WTC11 (cell line): ENCODE measurements around the gene PERP. TPM values are rescaled to one million over a fixed set of nuclear protein-coding genes. Genes with fewer than 3 reads are reported as not detected.

Experiments
- ATAC-seq: fragments of 200-7000 bp; cut with Tn5 transposase; 2 replicates; pipeline ENCODE4 v1.10.0; 2021; ENCODE audit warnings: mild to moderate bottlenecking, moderate library complexity
- CTCF ChIA-PET: fragments of 300-600 bp; sonication (Branson Sonifier 250); formaldehyde crosslinking; loops from one replicate; lab custom pipeline; 2021; ENCODE audit warnings: antibody characterized with exemption; lab: Charles Lee
- POLR2A ChIA-PET: fragments of 350-600 bp; sonication (Branson Sonifier 250); formaldehyde crosslinking; loops from one replicate; lab custom pipeline; 2021; ENCODE audit warnings: antibody characterized with exemption; lab: Charles Lee
- DNase-seq: peaks from one replicate; pipeline ENCODE4 v3.0.0; 2021; ENCODE audit warnings: low spot score
- H3K27ac Mint-ChIP-seq: 2 replicates; pipeline ENCODE4 v1.8.0; 2021; ENCODE audit warnings: mixed read lengths
- H3K27me3 Mint-ChIP-seq: 2 replicates; pipeline ENCODE4 v1.8.0; 2021; ENCODE audit warnings: low read depth, mild to moderate bottlenecking, moderate library complexity, mixed read lengths
- H3K36me3 Mint-ChIP-seq: 2 replicates; pipeline ENCODE4 v1.8.0; 2021; ENCODE audit warnings: mixed read lengths
- H3K4me1 Mint-ChIP-seq: 2 replicates; pipeline ENCODE4 v1.8.0; 2022; ENCODE audit warnings: mixed read lengths
- H3K4me3 Mint-ChIP-seq: 2 replicates; pipeline ENCODE4 v1.8.0; 2021; ENCODE audit warnings: mild to moderate bottlenecking, moderate library complexity, mixed read lengths
- H3K9me3 Mint-ChIP-seq: 2 replicates; pipeline ENCODE4 v1.8.0; 2021; ENCODE audit warnings: mixed read lengths
- FOXK1 ChIP-seq: sonication (generic); formaldehyde crosslinking; IDR thresholded peaks from 2 replicates; pipeline ENCODE4 v1.8.0; 2022; ENCODE audit warnings: mild to moderate bottlenecking, moderate library complexity, missing genetic modification reagents
- FOXP1 ChIP-seq: sonication (generic); formaldehyde crosslinking; IDR thresholded peaks from 2 replicates; pipeline ENCODE4 v1.8.0; 2022; ENCODE audit warnings: missing genetic modification reagents, mild to moderate bottlenecking, moderate library complexity, borderline replicate concordance
- GABPB1 ChIP-seq: sonication (generic); formaldehyde crosslinking; IDR thresholded peaks from 2 replicates; pipeline ENCODE4 v1.8.1; 2023; ENCODE audit warnings: mild to moderate bottlenecking, missing genetic modification reagents
- HMGA2 ChIP-seq: fragments of 250-450 bp; sonication (Bioruptor Pico); IDR thresholded peaks from 2 replicates; pipeline ENCODE4 v1.4.0; 2021; ENCODE audit warnings: mild to moderate bottlenecking, moderate library complexity
- IRF2 ChIP-seq: sonication (generic); formaldehyde crosslinking; IDR thresholded peaks from 2 replicates; pipeline ENCODE4 v1.8.0; 2022; ENCODE audit warnings: low read depth, missing genetic modification reagents, borderline replicate concordance
- JAZF1 ChIP-seq: fragments of 250-450 bp; sonication (Bioruptor Pico); IDR thresholded peaks from 2 replicates; pipeline ENCODE4 v1.9.0; 2021; ENCODE audit warnings: moderate library complexity, mild to moderate bottlenecking, inconsistent platforms
- MXD4 ChIP-seq: fragments of 250-450 bp; sonication (Bioruptor Pico); IDR thresholded peaks from 2 replicates; pipeline ENCODE4 v1.8.0; 2021; ENCODE audit warnings: mild to moderate bottlenecking, moderate library complexity, borderline replicate concordance
- MYBL2 ChIP-seq: sonication (generic); formaldehyde crosslinking; IDR thresholded peaks from 2 replicates; pipeline ENCODE4 v1.8.1; 2023; ENCODE audit warnings: mild to moderate bottlenecking, moderate library complexity, missing genetic modification reagents
- NFE2L1 ChIP-seq: sonication (generic); formaldehyde crosslinking; IDR thresholded peaks from 2 replicates; pipeline ENCODE4 v1.8.1; 2023; ENCODE audit warnings: missing genetic modification reagents
- PRRX2 ChIP-seq: fragments of 250-450 bp; sonication (Bioruptor Pico); IDR thresholded peaks from 2 replicates; pipeline ENCODE4 v1.8.0; 2021; ENCODE audit warnings: mild to moderate bottlenecking
- SOX15 ChIP-seq: fragments of 250-450 bp; sonication (Bioruptor Pico); IDR thresholded peaks from 2 replicates; pipeline ENCODE4 v1.9.0; 2021; ENCODE audit warnings: mild to moderate bottlenecking
- ZBTB21 ChIP-seq: sonication (generic); formaldehyde crosslinking; IDR thresholded peaks from 2 replicates; pipeline ENCODE4 v1.8.1; 2023; ENCODE audit warnings: mild to moderate bottlenecking, missing genetic modification reagents, borderline replicate concordance
- ZNF263 ChIP-seq: sonication (generic); formaldehyde crosslinking; IDR thresholded peaks from 2 replicates; pipeline ENCODE4 v1.8.1; 2022; ENCODE audit warnings: low read depth, mild to moderate bottlenecking, moderate library complexity, missing genetic modification reagents
- ZNF317 ChIP-seq: sonication (generic); formaldehyde crosslinking; IDR thresholded peaks from 2 replicates; pipeline ENCODE4 v1.8.1; 2023; ENCODE audit warnings: low read depth, mild to moderate bottlenecking, moderate library complexity, missing genetic modification reagents, borderline replicate concordance
- ZNF423 ChIP-seq: fragments of 250-450 bp; sonication (Bioruptor Pico); IDR thresholded peaks from 2 replicates; pipeline ENCODE4 v2.1.2; 2022; ENCODE audit warnings: mild to moderate bottlenecking, moderate library complexity
- total RNA-seq: library from RNA; stranded (reverse); gene quantifications from 3 replicates; pipeline ENCODE4 v1.2.3, GENCODE V29; 2021
- TF ChIP-seq, protein P1 (sequence below): sonication (generic); formaldehyde crosslinking; IDR thresholded peaks from 2 replicates; pipeline ENCODE4 v1.8.0; 2022; ENCODE audit warnings: missing genetic modification reagents
- TF ChIP-seq, protein P2 (sequence below): sonication (generic); formaldehyde crosslinking; IDR thresholded peaks from 2 replicates; pipeline ENCODE4 v1.8.0; 2022; ENCODE audit warnings: mild to moderate bottlenecking, missing genetic modification reagents
- TF ChIP-seq, protein P3 (sequence below): sonication (generic); formaldehyde crosslinking; IDR thresholded peaks from 2 replicates; pipeline ENCODE4 v1.8.0; 2022; ENCODE audit warnings: mild to moderate bottlenecking, missing genetic modification reagents
- TF ChIP-seq, protein P4 (sequence below): sonication (generic); formaldehyde crosslinking; IDR thresholded peaks from 2 replicates; pipeline ENCODE4 v1.8.1; 2023; ENCODE audit warnings: mild to moderate bottlenecking, moderate library complexity, missing genetic modification reagents

PERP gene
- total RNA-seq, 1 experiment from 2014 or later, result 26.9 TPM

DNA sequence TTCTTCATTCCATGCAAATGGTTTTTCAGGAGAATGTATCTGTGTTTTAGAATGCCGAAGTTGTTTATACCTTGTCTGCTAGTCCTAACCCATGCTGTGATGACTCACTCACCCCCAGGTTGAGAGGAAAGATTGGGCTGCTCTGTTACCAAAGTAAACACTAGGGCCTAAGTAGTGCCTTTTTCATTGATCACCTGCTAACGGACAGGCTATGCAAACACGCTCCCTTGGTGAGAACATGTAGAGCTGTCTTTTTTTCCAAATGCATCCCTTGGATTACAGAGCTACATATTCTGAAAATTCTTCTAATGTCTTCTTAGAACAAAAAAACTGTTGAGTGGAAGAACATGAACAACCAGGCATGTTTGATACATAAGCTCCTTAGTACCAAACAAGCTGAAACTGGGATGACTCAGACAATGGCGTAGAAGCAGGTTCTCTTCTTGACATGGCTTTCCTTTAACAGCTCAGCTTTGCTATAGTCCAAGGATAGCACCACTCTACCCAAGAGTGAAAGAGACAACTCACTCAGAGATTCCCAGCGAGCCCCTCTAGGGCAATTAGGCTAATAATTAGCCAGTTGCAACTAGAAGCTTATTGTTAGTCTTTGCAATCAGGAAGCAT is 20.5 kb downstream of the PERP start:
- peaks cover 25% of the 10 kb centered on the region; the same call in 1 of the 2 replicates for H3K27me3 Mint-ChIP-seq
- ChIA-PET POLR2A (interaction anchor here (0.6 kb wide), 1 partner anchor 15 kb away, joined by 7 read pairs; no protein-coding TSS in a partner anchor), CTCF (interaction anchor here (0.7 to 1.5 kb wide), 3 partner anchors 19 to 82 kb away, joined by 4 to 15 read pairs (median 4); no protein-coding TSS in a partner anchor)
- H3K27ac Mint-ChIP-seq, result peak overlapping the region; percentile 64; the same call in 1 of the 2 replicates
- H3K36me3 Mint-ChIP-seq, result peaks cover 2% of the 10 kb centered on the region
- peaks cover 24% of the 10 kb centered on the region for H3K4me1 Mint-ChIP-seq
- ATAC-seq, result peak; percentile 97
- H3K4me3 Mint-ChIP-seq, result no peak overlapping the region
- no peaks in the 10 kb centered on the region for H3K9me3 Mint-ChIP-seq
- peak; percentile 17 for DNase-seq
- peak; percentile 41; the same call in 1 of the 2 replicates for TF ChIP-seq FOXK1 (CRISPR knock-in tag)
- peak; percentile 78; the same call in 1 of the 2 replicates for TF ChIP-seq GABPB1 (CRISPR knock-in tag)
- no peak for TF ChIP-seq FOXP1 (CRISPR knock-in tag)
- no peak for TF ChIP-seq ZNF317 (CRISPR knock-in tag)
- TF ChIP-seq, protein P1, sequence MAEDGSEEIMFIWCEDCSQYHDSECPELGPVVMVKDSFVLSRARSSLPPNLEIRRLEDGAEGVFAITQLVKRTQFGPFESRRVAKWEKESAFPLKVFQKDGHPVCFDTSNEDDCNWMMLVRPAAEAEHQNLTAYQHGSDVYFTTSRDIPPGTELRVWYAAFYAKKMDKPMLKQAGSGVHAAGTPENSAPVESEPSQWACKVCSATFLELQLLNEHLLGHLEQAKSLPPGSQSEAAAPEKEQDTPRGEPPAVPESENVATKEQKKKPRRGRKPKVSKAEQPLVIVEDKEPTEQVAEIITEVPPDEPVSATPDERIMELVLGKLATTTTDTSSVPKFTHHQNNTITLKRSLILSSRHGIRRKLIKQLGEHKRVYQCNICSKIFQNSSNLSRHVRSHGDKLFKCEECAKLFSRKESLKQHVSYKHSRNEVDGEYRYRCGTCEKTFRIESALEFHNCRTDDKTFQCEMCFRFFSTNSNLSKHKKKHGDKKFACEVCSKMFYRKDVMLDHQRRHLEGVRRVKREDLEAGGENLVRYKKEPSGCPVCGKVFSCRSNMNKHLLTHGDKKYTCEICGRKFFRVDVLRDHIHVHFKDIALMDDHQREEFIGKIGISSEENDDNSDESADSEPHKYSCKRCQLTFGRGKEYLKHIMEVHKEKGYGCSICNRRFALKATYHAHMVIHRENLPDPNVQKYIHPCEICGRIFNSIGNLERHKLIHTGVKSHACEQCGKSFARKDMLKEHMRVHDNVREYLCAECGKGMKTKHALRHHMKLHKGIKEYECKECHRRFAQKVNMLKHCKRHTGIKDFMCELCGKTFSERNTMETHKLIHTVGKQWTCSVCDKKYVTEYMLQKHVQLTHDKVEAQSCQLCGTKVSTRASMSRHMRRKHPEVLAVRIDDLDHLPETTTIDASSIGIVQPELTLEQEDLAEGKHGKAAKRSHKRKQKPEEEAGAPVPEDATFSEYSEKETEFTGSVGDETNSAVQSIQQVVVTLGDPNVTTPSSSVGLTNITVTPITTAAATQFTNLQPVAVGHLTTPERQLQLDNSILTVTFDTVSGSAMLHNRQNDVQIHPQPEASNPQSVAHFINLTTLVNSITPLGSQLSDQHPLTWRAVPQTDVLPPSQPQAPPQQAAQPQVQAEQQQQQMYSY (CRISPR knock-in tag), result no peak

DNA sequence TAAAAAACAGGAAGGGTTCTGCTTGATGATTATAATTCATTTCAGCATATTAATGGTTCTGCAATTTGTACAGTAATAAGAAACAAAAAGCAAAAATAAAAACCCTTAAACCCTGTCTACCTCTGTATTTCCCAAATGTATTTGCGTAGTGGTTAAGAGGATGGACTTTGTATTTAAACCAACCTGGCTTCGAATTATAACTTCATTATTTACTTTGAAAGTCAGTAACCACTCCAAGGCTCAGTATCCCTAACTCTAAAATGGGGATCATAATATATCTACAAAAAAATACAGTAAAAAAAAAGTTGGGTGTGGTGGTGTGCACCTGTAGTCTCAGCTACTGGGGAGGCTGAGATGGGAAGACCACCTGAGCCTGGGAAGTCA is 21.4 kb downstream of the PERP start:
- no peak for ATAC-seq
- TF ChIP-seq, protein P2, sequence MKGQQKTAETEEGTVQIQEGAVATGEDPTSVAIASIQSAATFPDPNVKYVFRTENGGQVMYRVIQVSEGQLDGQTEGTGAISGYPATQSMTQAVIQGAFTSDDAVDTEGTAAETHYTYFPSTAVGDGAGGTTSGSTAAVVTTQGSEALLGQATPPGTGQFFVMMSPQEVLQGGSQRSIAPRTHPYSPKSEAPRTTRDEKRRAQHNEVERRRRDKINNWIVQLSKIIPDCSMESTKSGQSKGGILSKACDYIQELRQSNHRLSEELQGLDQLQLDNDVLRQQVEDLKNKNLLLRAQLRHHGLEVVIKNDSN (CRISPR knock-in tag), result no peak
- Mint-ChIP-seq H3K4me3 (no peak overlapping the region), H3K9me3 (peaks cover 4% of the 10 kb centered on the region), H3K27ac (no peak overlapping the region), H3K4me1 (peaks cover 24% of the 10 kb centered on the region), H3K27me3 (peaks cover 25% of the 10 kb centered on the region; the same call in 1 of the 2 replicates), H3K36me3 (no peaks in the 10 kb centered on the region)
- POLR2A ChIA-PET, result no interaction called here
- CTCF ChIA-PET, result no interaction called here
- DNase-seq, result no peak

DNA sequence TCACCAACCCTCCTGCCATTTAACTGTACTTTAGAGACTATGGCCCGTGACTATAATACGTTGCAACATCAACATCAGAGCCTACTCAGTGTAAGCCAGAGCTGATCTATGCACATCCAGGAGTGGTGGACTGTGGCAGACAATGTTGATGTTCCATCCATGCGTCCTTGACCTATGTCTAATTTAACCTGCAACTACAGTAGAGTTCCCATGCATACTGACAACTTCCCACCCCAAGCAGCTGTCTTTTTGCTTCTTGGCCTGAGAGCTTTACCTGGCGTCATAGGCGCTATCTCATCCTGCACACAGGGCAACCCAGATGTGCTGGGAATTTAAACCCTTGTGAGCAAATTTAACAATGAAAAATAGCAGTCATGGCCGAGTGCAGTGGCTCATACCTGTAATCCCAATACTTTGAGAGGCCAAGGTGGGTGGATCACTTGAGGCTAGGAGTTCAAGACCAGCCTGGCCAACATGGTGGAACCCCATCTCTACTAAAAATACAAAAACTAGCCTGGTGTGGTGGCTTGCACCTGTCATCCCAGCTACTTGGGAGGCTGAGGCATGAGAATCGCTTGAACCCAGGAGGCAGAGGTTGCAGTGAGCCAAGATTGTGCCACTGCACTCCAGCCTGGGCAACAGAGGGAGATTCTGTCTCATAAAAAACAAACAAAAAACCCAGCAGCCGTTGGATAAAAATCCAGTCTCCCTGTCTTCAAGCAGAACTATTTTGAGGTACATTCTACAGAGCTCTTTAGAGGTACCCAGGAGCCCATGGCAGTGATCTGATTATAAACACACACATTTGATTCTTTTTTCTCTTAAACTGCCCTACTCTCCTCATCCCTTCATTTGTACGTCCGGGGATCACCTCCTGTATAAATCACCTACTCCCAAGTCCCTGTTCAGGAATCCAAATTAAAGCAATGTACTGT is 22.0 kb downstream of the PERP start:
- peaks cover 24% of the 10 kb centered on the region for H3K4me1 Mint-ChIP-seq
- H3K4me3 Mint-ChIP-seq, result no peak overlapping the region
- POLR2A ChIA-PET, result no interaction called here
- no peaks in the 10 kb centered on the region for H3K36me3 Mint-ChIP-seq
- TF ChIP-seq IRF2 (CRISPR knock-in tag), result no peak
- no peak for TF ChIP-seq SOX15 (CRISPR knock-in tag)
- TF ChIP-seq ZBTB21, result no peak
- peak; percentile 73 for TF ChIP-seq GABPB1 (CRISPR knock-in tag)
- no peak for TF ChIP-seq MYBL2
- TF ChIP-seq ZNF423 (CRISPR knock-in tag), result no peak
- ATAC-seq, result no peak
- peaks cover 25% of the 10 kb centered on the region; the same call in 1 of the 2 replicates for H3K27me3 Mint-ChIP-seq
- no peak overlapping the region for H3K27ac Mint-ChIP-seq
- CTCF ChIA-PET, result interaction anchor here (0.9 kb wide), 1 partner anchor 141 kb away, joined by 3 read pairs; no protein-coding TSS in a partner anchor
- H3K9me3 Mint-ChIP-seq, result peaks cover 10% of the 10 kb centered on the region
- no peak for DNase-seq

DNA sequence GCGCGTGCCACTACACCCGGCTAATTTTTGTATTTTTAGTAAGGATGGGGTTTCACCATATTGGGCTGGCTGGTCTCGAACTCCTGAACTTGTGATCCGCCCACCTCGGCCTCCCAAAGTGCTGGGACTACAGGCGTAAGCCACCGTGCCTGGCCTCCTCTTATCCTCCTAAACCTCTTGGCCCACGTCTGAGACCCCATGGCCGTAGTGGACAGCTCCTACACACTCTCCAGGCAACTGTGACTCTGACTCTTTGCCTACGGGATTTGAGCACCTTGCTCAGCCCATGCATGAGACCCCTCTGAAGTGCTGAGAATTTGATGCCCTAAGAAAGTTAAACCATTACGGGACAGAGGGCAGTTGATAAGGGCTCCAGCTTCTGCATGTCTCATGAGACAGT is 25.0 kb downstream of the PERP start:
- ATAC-seq, result no peak
- Mint-ChIP-seq H3K4me1 (peaks cover 10% of the 10 kb centered on the region), H3K4me3 (no peak overlapping the region), H3K36me3 (no peaks in the 10 kb centered on the region), H3K9me3 (peaks cover 15% of the 10 kb centered on the region), H3K27me3 (peaks cover 14% of the 10 kb centered on the region; the same call in 1 of the 2 replicates), H3K27ac (no peak overlapping the region)
- DNase-seq, result no peak
- CTCF ChIA-PET, result interaction anchor here (1.0 kb wide), 1 partner anchor 23 kb away, joined by 4 read pairs; no protein-coding TSS in a partner anchor
- POLR2A ChIA-PET, result no interaction called here
- no peak for TF ChIP-seq ZNF423 (CRISPR knock-in tag)
- TF ChIP-seq, protein P3, sequence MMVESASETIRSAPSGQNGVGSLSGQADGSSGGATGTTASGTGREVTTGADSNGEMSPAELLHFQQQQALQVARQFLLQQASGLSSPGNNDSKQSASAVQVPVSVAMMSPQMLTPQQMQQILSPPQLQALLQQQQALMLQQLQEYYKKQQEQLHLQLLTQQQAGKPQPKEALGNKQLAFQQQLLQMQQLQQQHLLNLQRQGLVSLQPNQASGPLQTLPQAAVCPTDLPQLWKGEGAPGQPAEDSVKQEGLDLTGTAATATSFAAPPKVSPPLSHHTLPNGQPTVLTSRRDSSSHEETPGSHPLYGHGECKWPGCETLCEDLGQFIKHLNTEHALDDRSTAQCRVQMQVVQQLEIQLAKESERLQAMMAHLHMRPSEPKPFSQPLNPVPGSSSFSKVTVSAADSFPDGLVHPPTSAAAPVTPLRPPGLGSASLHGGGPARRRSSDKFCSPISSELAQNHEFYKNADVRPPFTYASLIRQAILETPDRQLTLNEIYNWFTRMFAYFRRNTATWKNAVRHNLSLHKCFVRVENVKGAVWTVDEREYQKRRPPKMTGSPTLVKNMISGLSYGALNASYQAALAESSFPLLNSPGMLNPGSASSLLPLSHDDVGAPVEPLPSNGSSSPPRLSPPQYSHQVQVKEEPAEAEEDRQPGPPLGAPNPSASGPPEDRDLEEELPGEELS (CRISPR knock-in tag), result no peak
- TF ChIP-seq JAZF1 (CRISPR knock-in tag), result no peak
- no peak for TF ChIP-seq MXD4 (CRISPR knock-in tag)
- no peak for TF ChIP-seq PRRX2
- TF ChIP-seq NFE2L1 (CRISPR knock-in tag), result no peak
- TF ChIP-seq, protein P4, sequence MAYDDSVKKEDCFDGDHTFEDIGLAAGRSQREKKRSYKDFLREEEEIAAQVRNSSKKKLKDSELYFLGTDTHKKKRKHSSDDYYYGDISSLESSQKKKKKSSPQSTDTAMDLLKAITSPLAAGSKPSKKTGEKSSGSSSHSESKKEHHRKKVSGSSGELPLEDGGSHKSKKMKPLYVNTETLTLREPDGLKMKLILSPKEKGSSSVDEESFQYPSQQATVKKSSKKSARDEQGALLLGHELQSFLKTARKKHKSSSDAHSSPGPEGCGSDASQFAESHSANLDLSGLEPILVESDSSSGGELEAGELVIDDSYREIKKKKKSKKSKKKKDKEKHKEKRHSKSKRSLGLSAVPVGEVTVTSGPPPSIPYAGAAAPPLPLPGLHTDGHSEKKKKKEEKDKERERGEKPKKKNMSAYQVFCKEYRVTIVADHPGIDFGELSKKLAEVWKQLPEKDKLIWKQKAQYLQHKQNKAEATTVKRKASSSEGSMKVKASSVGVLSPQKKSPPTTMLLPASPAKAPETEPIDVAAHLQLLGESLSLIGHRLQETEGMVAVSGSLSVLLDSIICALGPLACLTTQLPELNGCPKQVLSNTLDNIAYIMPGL (CRISPR knock-in tag), result no peak
- TF ChIP-seq MYBL2, result no peak
- no peak for TF ChIP-seq ZNF263 (CRISPR knock-in tag)
- no peak for TF ChIP-seq HMGA2 (CRISPR knock-in tag)
